Common myeloid progenitor, CD34-positive (primary cell): ENCODE results near the gene DDC.

ENCODE experiments used
- CTCF ChIA-PET: fragments of 350-600 bp; sonication (Branson Sonifier 250); formaldehyde crosslinking; loops from one replicate; lab custom pipeline; 2021; ENCODE audit warnings: antibody characterized with exemption; lab: Charles Lee
- POLR2A ChIA-PET: fragments of 350-600 bp; sonication (Branson Sonifier 250); formaldehyde crosslinking; loops from one replicate; lab custom pipeline; 2021; ENCODE audit warnings: antibody characterized with exemption; lab: Charles Lee
- DNase-seq, 3 donors: peaks; one replicate each; pipeline versions ENCODE4 v3.0.0 to v3.0.0-alpha.2; 2013
- H3K27ac ChIP-seq, 2 experiments: 1 replicate in 1 of 2; 2 replicates in 1 of 2; pipeline ENCODE4 v1.7.0; 2013; ENCODE audit warnings: inconsistent platforms in 2 of 2, low read length in 2 of 2, mild to moderate bottlenecking in 2 of 2, low read depth in 1 of 2, moderate library complexity in 1 of 2; ENCODE audit not compliant: severe bottlenecking in 2 of 2, insufficient read depth in 1 of 2, poor library complexity in 1 of 2
- H3K27me3 ChIP-seq, 5 experiments: replicated peaks in 2 of 5; 1 replicate in 3 of 5; 2 replicates in 2 of 5; pipeline versions ENCODE4 v1.6.1 to v1.7.0; 2013; ENCODE audit warnings: low read length in 4 of 5, mild to moderate bottlenecking in 2 of 5, moderate library complexity in 2 of 5, inconsistent platforms in 1 of 5; ENCODE audit not compliant: insufficient read depth in 5 of 5, control insufficient read depth in 4 of 5
- H3K36me3 ChIP-seq, 4 experiments: 1 replicate in 2 of 4; 2 replicates in 2 of 4; pipeline versions ENCODE4 v1.6.1 to v1.7.0; 2013; ENCODE audit warnings: low read length in 3 of 4, control low read depth in 1 of 4, mild to moderate bottlenecking in 1 of 4; ENCODE audit not compliant: control insufficient read depth in 4 of 4, insufficient read depth in 4 of 4
- H3K4me1 ChIP-seq, 4 experiments: 1 replicate in 3 of 4; 2 replicates in 1 of 4; pipeline versions ENCODE4 v1.6.1 to v1.7.1; 2013; ENCODE audit warnings: low read length in 3 of 4, mild to moderate bottlenecking in 3 of 4, control low read depth in 1 of 4, inconsistent platforms in 1 of 4, moderate library complexity in 1 of 4; ENCODE audit not compliant: control insufficient read depth in 4 of 4, insufficient read depth in 4 of 4; ENCODE audit errors: control extremely low read depth in 1 of 4
- H3K4me3 ChIP-seq, 7 experiments: 1 replicate in 4 of 7; 2 replicates in 3 of 7; pipeline versions ENCODE4 v1.5.1 to v1.7.0; 2013; ENCODE audit warnings: mild to moderate bottlenecking in 7 of 7, low read length in 6 of 7, moderate library complexity in 6 of 7, inconsistent platforms in 2 of 7, low read depth in 2 of 7, control low read depth in 1 of 7; ENCODE audit not compliant: insufficient read depth in 4 of 7, control insufficient read depth in 1 of 7; ENCODE audit errors: extremely low read depth in 1 of 7
- H3K9me3 ChIP-seq, 5 experiments: 1 replicate in 4 of 5; 2 replicates in 1 of 5; pipeline versions ENCODE4 v1.6.1 to v1.7.1; 2013; ENCODE audit warnings: low read length in 4 of 5, mild to moderate bottlenecking in 2 of 5, inconsistent platforms in 1 of 5, low read depth in 1 of 5, moderate library complexity in 1 of 5; ENCODE audit not compliant: control insufficient read depth in 4 of 5, insufficient read depth in 2 of 5; ENCODE audit errors: control extremely low read depth in 1 of 5
- WGBS: methylation state at CpG from one replicate; pipeline ENCODE4 v1.1.5; 2013; ENCODE audit not compliant: insufficient coverage; 5-methylcytosine and 5-hydroxymethylcytosine counted together

DDC gene

GRCh38 chr7:50594734-50595485, 29.7 kb upstream of the DDC start:
- peaks cover 12 to 53% (median 37%) of the 10 kb centered on the region in 4 experiments for H3K36me3 ChIP-seq
- no peaks in the 10 kb centered on the region for H3K4me1 ChIP-seq
- POLR2A ChIA-PET: interaction anchor here (0.7 kb wide), 1 partner anchor 114 kb away, joined by 3 read pairs; no protein-coding TSS in a partner anchor
- no peaks in the 10 kb centered on the region for H3K27me3 ChIP-seq
- H3K27ac ChIP-seq: no peak overlapping the region
- no peaks in the 10 kb centered on the region for H3K9me3 ChIP-seq
- no peak for DNase-seq
- 98% methylated on average over 6 of the region's 7 CpGs for WGBS
- CTCF ChIA-PET: interaction anchor here (1.4 to 4.3 kb wide), 2 partner anchors 71 to 127 kb away, joined by 3 to 21 read pairs; no protein-coding TSS in a partner anchor
- no peak overlapping the region for H3K4me3 ChIP-seq

- Histone ChIP-seq H3K4me1 (no peaks in the 10 kb centered on the region), H3K27ac (no peak overlapping the region), H3K36me3 (peaks cover 10 to 46% (median 30%) of the 10 kb centered on the region in 4 experiments), H3K9me3 (no peaks in the 10 kb centered on the region), H3K27me3 (no peaks in the 10 kb centered on the region), H3K4me3 (no peak overlapping the region)
- CTCF ChIA-PET: interaction anchor here (0.9 to 1.5 kb wide), 3 partner anchors 51 to 83 kb away, joined by 3 to 6 read pairs (median 3); no protein-coding TSS in a partner anchor
- no peak for DNase-seq
- POLR2A ChIA-PET: interaction anchor here (0.7 kb wide), 1 partner anchor 113 kb away, joined by 3 read pairs; no protein-coding TSS in a partner anchor
- WGBS: 80% methylated on average over 2 of the region's 4 CpGs
Measured at GRCh38 chr7:50594136-50594535, 28.9 kb upstream of the DDC start.

GRCh38 chr7:50592940-50593339, 27.7 kb upstream of the DDC start:
- POLR2A ChIA-PET: no interaction called here
- no peak overlapping the region for H3K4me3 ChIP-seq
- peaks cover 10 to 36% (median 24%) of the 10 kb centered on the region in 4 experiments for H3K36me3 ChIP-seq
- no peak for DNase-seq
- H3K27ac ChIP-seq: no peak overlapping the region
- WGBS: 96% methylated on average over 9 of the region's 13 CpGs
- CTCF ChIA-PET: interaction anchor here (1.5 kb wide), 1 partner anchor 52 kb away, joined by 6 read pairs; no protein-coding TSS in a partner anchor
- no peaks in the 10 kb centered on the region for H3K4me1 ChIP-seq
- H3K27me3 ChIP-seq: no peaks in the 10 kb centered on the region
- H3K9me3 ChIP-seq: no peaks in the 10 kb centered on the region

- WGBS: 96% methylated on average over 19 of the region's 21 CpGs
- no peaks in the 10 kb centered on the region for H3K4me1 ChIP-seq
- H3K4me3 ChIP-seq: no peak overlapping the region
- no peak for DNase-seq
- peaks cover 5 to 27% (median 19%) of the 10 kb centered on the region in 4 experiments for H3K36me3 ChIP-seq
- no peak overlapping the region for H3K27ac ChIP-seq
- H3K27me3 ChIP-seq: no peaks in the 10 kb centered on the region
- ChIA-PET CTCF (interaction anchor here (0.5 to 0.9 kb wide), 2 partner anchors 39 to 124 kb away, joined by 3 read pairs; no protein-coding TSS in a partner anchor), POLR2A (no interaction called here)
- no peaks in the 10 kb centered on the region for H3K9me3 ChIP-seq
Measured at GRCh38 chr7:50591480-50592438, 26.6 kb upstream of the DDC start.

GRCh38 chr7:50591098-50591479, 25.9 kb upstream of the DDC start:
- peaks cover 5 to 24% (median 18%) of the 10 kb centered on the region in 4 experiments for H3K36me3 ChIP-seq
- no peak overlapping the region for H3K4me3 ChIP-seq
- WGBS: 95% methylated on average over 5 of the region's 5 CpGs
- H3K27me3 ChIP-seq: no peaks in the 10 kb centered on the region
- no peak overlapping the region for H3K27ac ChIP-seq
- no peak for DNase-seq
- ChIA-PET CTCF (interaction anchor here (0.9 kb wide), 1 partner anchor 40 kb away, joined by 3 read pairs; no protein-coding TSS in a partner anchor), POLR2A (no interaction called here)
- no peaks in the 10 kb centered on the region for H3K4me1 ChIP-seq
- H3K9me3 ChIP-seq: no peaks in the 10 kb centered on the region

GRCh38 chr7:50590535-50590934, 25.3 kb upstream of the DDC start:
- H3K4me3 ChIP-seq: no peak overlapping the region
- H3K4me1 ChIP-seq: no peaks in the 10 kb centered on the region
- ChIA-PET POLR2A (no interaction called here), CTCF (interaction anchor here (1.5 kb wide), 1 partner anchor 89 kb away, joined by 3 read pairs; no protein-coding TSS in a partner anchor)
- no peak overlapping the region for H3K27ac ChIP-seq
- no peaks in the 10 kb centered on the region for H3K27me3 ChIP-seq
- WGBS: 100% methylated on average over 7 of the region's 13 CpGs
- no peak for DNase-seq
- no peaks in the 10 kb centered on the region for H3K9me3 ChIP-seq
- peaks cover 5 to 24% (median 17%) of the 10 kb centered on the region in 4 experiments for H3K36me3 ChIP-seq
